ENCODE results near the gene SNX3. TPM values are rescaled to one million over a fixed set of nuclear protein-coding genes. Genes with fewer than 3 reads are reported as not detected.

Gene SNX3
- total RNA-seq, 6 donors from 2014 or later = 46.1 to 173 (median 109) TPM

GRCh38 chr6:108193835-108194234 lies 67.0 kb downstream of the SNX3 start:
- no peaks in the 10 kb centered on the region for H3K4me1 ChIP-seq
- no peaks in the 10 kb centered on the region for H3K9me3 ChIP-seq
- no peak overlapping the region for H3K27ac ChIP-seq
- ATAC-seq (ENCODE audit: low FRiP score in 2 of 2) (no peak), DNase-seq (no peak)
- TF ChIP-seq POLR2A (IDR thresholded peaks at IDR 0.05) (no peak), CTCF (IDR thresholded peaks at IDR 0.05) (no peak), POLR2AphosphoS5 (IDR thresholded peaks at IDR 0.05) (no peak), EP300 (IDR thresholded peaks at IDR 0.05) (no peak)
- H3K36me3 ChIP-seq = no peaks in the 10 kb centered on the region
- H3K27me3 ChIP-seq = no peaks in the 10 kb centered on the region
- no peak overlapping the region for H3K4me3 ChIP-seq
- WGBS, 2 donors = 73 to 91% methylated on average over 1 of the region's 1 CpG

- ATAC-seq (ENCODE audit: low FRiP score in 2 of 2) = no peak
- DNase-seq = no peak
- Histone ChIP-seq H3K27ac (no peak overlapping the region), H3K27me3 (no peaks in the 10 kb centered on the region), H3K36me3 (no peaks in the 10 kb centered on the region), H3K9me3 (no peaks in the 10 kb centered on the region), H3K4me1 (no peaks in the 10 kb centered on the region), H3K4me3 (no peak overlapping the region)
- 69 to 87% methylated on average over 1 of the region's 1 CpG for WGBS, 2 donors
- no peak for TF ChIP-seq POLR2AphosphoS5 (IDR thresholded peaks at IDR 0.05)
- TF ChIP-seq CTCF (IDR thresholded peaks at IDR 0.05) = no peak
- no peak for TF ChIP-seq POLR2A (IDR thresholded peaks at IDR 0.05)
Measured at GRCh38 chr6:108193131-108193530, 67.7 kb downstream of the SNX3 start.

- ATAC-seq (ENCODE audit: low FRiP score in 2 of 2) (no peak), DNase-seq (no peak)
- H3K4me3 ChIP-seq = no peak overlapping the region
- 86 to 88% methylated on average over 9 of the region's 9 CpGs for WGBS, 2 donors
- no peaks in the 10 kb centered on the region for H3K27me3 ChIP-seq
- H3K4me1 ChIP-seq = no peaks in the 10 kb centered on the region
- H3K9me3 ChIP-seq = no peaks in the 10 kb centered on the region
- H3K36me3 ChIP-seq = no peaks in the 10 kb centered on the region
- H3K27ac ChIP-seq = no peak overlapping the region
- TF ChIP-seq EP300 (IDR thresholded peaks at IDR 0.05) (no peak), CTCF (IDR thresholded peaks at IDR 0.05) (no peak), POLR2AphosphoS5 (IDR thresholded peaks at IDR 0.05) (no peak), POLR2A (IDR thresholded peaks at IDR 0.05) (no peak)
Measured at GRCh38 chr6:108187519-108187918, 73.3 kb downstream of the SNX3 start.

GRCh38 chr6:108186226-108186625 lies 74.6 kb downstream of the SNX3 start:
- Histone ChIP-seq H3K36me3 (no peaks in the 10 kb centered on the region), H3K4me3 (no peak overlapping the region), H3K27ac (no peak overlapping the region), H3K9me3 (no peaks in the 10 kb centered on the region), H3K4me1 (no peaks in the 10 kb centered on the region), H3K27me3 (no peaks in the 10 kb centered on the region)
- ATAC-seq (ENCODE audit: low FRiP score in 2 of 2) (no peak), DNase-seq (no peak)
- 45 to 94% methylated on average over 2 of the region's 2 CpGs for WGBS, 2 donors
- no peak for TF ChIP-seq CTCF (IDR thresholded peaks at IDR 0.05)

GRCh38 chr6:108180776-108181175 lies 80.1 kb downstream of the SNX3 start:
- ATAC-seq (ENCODE audit: low FRiP score in 2 of 2) (no peak), DNase-seq (no peak)
- Histone ChIP-seq H3K4me1 (peaks cover 1 to 10% (median 9%) of the 10 kb centered on the region in 4 donors), H3K27me3 (peaks cover 0 to 15% (median 6%) of the 10 kb centered on the region in 4 donors), H3K9me3 (no peaks in the 10 kb centered on the region), H3K27ac (no peak overlapping the region), H3K36me3 (no peaks in the 10 kb centered on the region), H3K4me3 (no peak overlapping the region)
- TF ChIP-seq CTCF (IDR thresholded peaks at IDR 0.05) (no peak), POLR2A (IDR thresholded peaks at IDR 0.05) (no peak), POLR2AphosphoS5 (IDR thresholded peaks at IDR 0.05) (no peak), EP300 (IDR thresholded peaks at IDR 0.05) (no peak)
- 61 to 63% methylated on average over 6 of the region's 6 CpGs for WGBS, 2 donors
